Gastroesophageal sphincter (tissue), 3 donors: ENCODE results near the gene ISM1.

Source experiments
- CTCF ChIP-seq, 4 experiments: fragments of 200-600 bp in 2 of 4; fragments of 450-650 bp in 2 of 4; sonication (generic) in 1 of 4; IDR thresholded peaks; one replicate each; pipeline ENCODE4 v1.5.1; 2017 to 2019; ENCODE audit warnings: antibody characterized with exemption in 4 of 4, mild to moderate bottlenecking in 2 of 4, moderate library complexity in 2 of 4
- POLR2AphosphoS5 ChIP-seq: sonication (generic); formaldehyde crosslinking; IDR thresholded peaks from one replicate; pipeline ENCODE4 v1.6.1; 2017; ENCODE audit warnings: antibody characterized with exemption

- TF ChIP-seq CTCF (IDR thresholded peaks at IDR 0.05) (no peak), POLR2AphosphoS5 (no peak)
These were observed 30.2 kb downstream of the ISM1 start for GRCh38 chr20:13251106-13251903.
